Loucy (cell line): ENCODE results near the gene ZNF23.

Experiments
- H2AFZ ChIP-seq: fragments of 200-600 bp; sonication (generic); 2 replicates; pipeline ENCODE4 v1.6.0; 2016; ENCODE audit warnings: antibody characterized with exemption, mild to moderate bottlenecking, low read length, moderate library complexity
- H3F3A ChIP-seq: fragments of 200-600 bp; 2 replicates; pipeline ENCODE4 v1.6.0; 2016; ENCODE audit warnings: antibody characterized with exemption, low read depth, mild to moderate bottlenecking
- H3K27me3 ChIP-seq: fragments of 200-600 bp; sonication (generic); 2 replicates; pipeline ENCODE4 v1.6.1; 2014; ENCODE audit warnings: low read length, mild to moderate bottlenecking; ENCODE audit not compliant: insufficient read depth, poor library complexity, severe bottlenecking
- H3K36me3 ChIP-seq: fragments of 200-600 bp; sonication (generic); 2 replicates; pipeline ENCODE4 v1.6.1; 2016; ENCODE audit warnings: low read length; ENCODE audit not compliant: insufficient read depth
- H3K4me1 ChIP-seq: fragments of 200-600 bp; sonication (generic); 2 replicates; pipeline ENCODE4 v1.5.1; 2014; ENCODE audit warnings: low read length, mild to moderate bottlenecking; ENCODE audit not compliant: insufficient read depth, poor library complexity, severe bottlenecking
- H3K4me2 ChIP-seq: fragments of 200-600 bp; sonication (generic); 2 replicates; pipeline ENCODE4 v1.6.0; 2014; ENCODE audit warnings: antibody characterized with exemption, low read length, low read depth, mild to moderate bottlenecking; ENCODE audit not compliant: poor library complexity, severe bottlenecking
- H3K4me3 ChIP-seq: fragments of 200-600 bp; sonication (generic); 2 replicates; pipeline ENCODE4 v1.5.1; 2014; ENCODE audit warnings: low read length, mild to moderate bottlenecking, mixed read lengths; ENCODE audit not compliant: poor library complexity, severe bottlenecking
- H3K79me2 ChIP-seq: fragments of 200-600 bp; sonication (generic); 2 replicates; pipeline ENCODE4 v1.6.1; 2014; ENCODE audit warnings: low read length; ENCODE audit not compliant: insufficient read depth
- H3K9ac ChIP-seq: fragments of 200-600 bp; sonication (generic); 2 replicates; pipeline ENCODE4 v1.6.0; 2014; ENCODE audit warnings: mild to moderate bottlenecking, low read depth, low read length, moderate library complexity; ENCODE audit not compliant: poor library complexity, severe bottlenecking
- H3K9me2 ChIP-seq: fragments of 200-600 bp; sonication (generic); replicated peaks from 2 replicates; pipeline ENCODE4 v1.6.1; 2016; ENCODE audit warnings: low read depth, low read length, mixed read lengths
- H3K9me3 ChIP-seq: fragments of 200-600 bp; sonication (generic); 2 replicates; pipeline ENCODE4 v1.6.1; 2014; ENCODE audit warnings: mild to moderate bottlenecking, antibody characterized with exemption, low read length, low read depth; ENCODE audit not compliant: insufficient read depth
- H4K20me1 ChIP-seq: fragments of 200-600 bp; sonication (generic); 2 replicates; pipeline ENCODE4 v1.6.0; 2014; ENCODE audit warnings: antibody characterized with exemption, low read length, mild to moderate bottlenecking; ENCODE audit not compliant: insufficient read depth, poor library complexity, severe bottlenecking
- CTCF ChIP-seq: fragments of 200-600 bp; sonication (generic); conservative IDR thresholded peaks from 2 replicates; pipeline ENCODE4 v1.5.1; 2014; ENCODE audit warnings: mild to moderate bottlenecking, antibody characterized with exemption, low read length
- EZH2phosphoT487 ChIP-seq: fragments of 200-600 bp; IDR thresholded peaks from 2 replicates; pipeline ENCODE4 v1.6.1; 2018; ENCODE audit warnings: antibody characterized with exemption, mild to moderate bottlenecking, moderate library complexity, borderline replicate concordance

Gene ZNF23

GRCh38 chr16:71426069-71426879, 35.8 kb downstream of the ZNF23 start:
- Histone ChIP-seq H4K20me1 (no peaks in the 10 kb centered on the region), H3K9me3 (no peaks in the 10 kb centered on the region; the same call in 1 of the 2 replicates), H3K9ac (no peak overlapping the region), H3F3A (no peaks in the 10 kb centered on the region), H3K4me2 (no peak overlapping the region), H3K9me2 (no peaks in the 10 kb centered on the region), H3K4me3 (no peak overlapping the region), H3K4me1 (no peaks in the 10 kb centered on the region), H3K79me2 (no peaks in the 10 kb centered on the region), H3K36me3 (no peaks in the 10 kb centered on the region), H2AFZ (no peak overlapping the region), H3K27me3 (no peaks in the 10 kb centered on the region)
- TF ChIP-seq EZH2phosphoT487: no peak
- no peak for TF ChIP-seq CTCF

- H3K4me2 ChIP-seq: no peak overlapping the region
- H3K36me3 ChIP-seq: no peaks in the 10 kb centered on the region
- no peak overlapping the region for H2AFZ ChIP-seq
- no peak overlapping the region for H3K9ac ChIP-seq
- H3K4me3 ChIP-seq: no peak overlapping the region
- no peaks in the 10 kb centered on the region for H3K4me1 ChIP-seq
- H3F3A ChIP-seq: no peaks in the 10 kb centered on the region
- H3K27me3 ChIP-seq: no peaks in the 10 kb centered on the region
- no peaks in the 10 kb centered on the region for H3K79me2 ChIP-seq
- H3K9me3 ChIP-seq: no peaks in the 10 kb centered on the region
- H4K20me1 ChIP-seq: no peaks in the 10 kb centered on the region
- no peaks in the 10 kb centered on the region for H3K9me2 ChIP-seq
- TF ChIP-seq EZH2phosphoT487: no peak
- TF ChIP-seq CTCF: no peak
These were observed 36.3 kb downstream of the ZNF23 start for GRCh38 chr16:71425746-71426068.

DNA sequence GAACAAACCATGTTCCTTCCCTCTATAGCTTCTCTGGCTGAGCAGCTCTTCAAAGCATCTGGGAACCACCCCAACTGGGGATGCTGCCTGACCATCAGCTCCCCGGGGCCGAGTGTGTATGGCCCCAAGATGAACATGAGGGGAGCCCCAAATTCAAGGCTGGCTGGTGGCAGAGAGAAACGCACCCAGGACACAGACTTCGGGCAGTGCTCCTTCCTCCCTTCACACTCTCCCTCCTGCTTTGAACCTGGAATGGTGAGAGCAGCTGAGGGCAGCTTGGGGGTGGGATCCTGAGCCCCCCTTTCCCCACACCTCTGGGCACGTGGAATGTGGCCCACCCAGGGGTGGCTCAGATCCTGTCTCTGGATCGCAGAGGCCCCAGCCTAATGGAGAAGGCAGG, 37.4 kb downstream of the ZNF23 start:
- H3K36me3 ChIP-seq: no peaks in the 10 kb centered on the region
- H2AFZ ChIP-seq: no peak overlapping the region
- H3K9me3 ChIP-seq: no peaks in the 10 kb centered on the region
- H3F3A ChIP-seq: no peaks in the 10 kb centered on the region
- H3K79me2 ChIP-seq: no peaks in the 10 kb centered on the region
- H3K4me3 ChIP-seq: no peak overlapping the region
- no peak overlapping the region for H3K9ac ChIP-seq
- H4K20me1 ChIP-seq: no peaks in the 10 kb centered on the region
- H3K9me2 ChIP-seq: no peaks in the 10 kb centered on the region
- TF ChIP-seq CTCF: no peak
- no peak for TF ChIP-seq EZH2phosphoT487
- no peaks in the 10 kb centered on the region for H3K27me3 ChIP-seq
- no peak overlapping the region for H3K4me2 ChIP-seq
- no peaks in the 10 kb centered on the region for H3K4me1 ChIP-seq
